ENCODE measurements around the gene APEH. TPM values are rescaled to one million over a fixed set of nuclear protein-coding genes. Genes with fewer than 3 reads are reported as not detected.

The APEH gene
- total RNA-seq, 1 donor from 2014 or later, result 80.8 TPM

GRCh38 chr3:49700453-49701128 lies 26.4 kb downstream of the APEH start:
- no peak overlapping the region for H3K27ac ChIP-seq (ENCODE audit: low read depth, low read length)

GRCh38 chr3:49701388-49702077 lies 27.4 kb downstream of the APEH start:
- Histone ChIP-seq H3K9ac (ENCODE audit: low read length) (no peak overlapping the region), H3K79me2 (ENCODE audit: insufficient read depth, low read length) (no peaks in the 10 kb centered on the region), H3K27me3 (ENCODE audit: insufficient read depth, low read length) (no peaks in the 10 kb centered on the region), H3K4me2 (ENCODE audit: low read length) (no peak overlapping the region), H3K4me1 (ENCODE audit: insufficient read depth, low read length) (no peaks in the 10 kb centered on the region), H2AFZ (ENCODE audit: low read depth, low read length) (no peak overlapping the region), H4K20me1 (ENCODE audit: insufficient read depth, low read length) (peaks cover 9% of the 10 kb centered on the region), H3K9me3 (ENCODE audit: insufficient read depth, low read depth, low read length) (no peaks in the 10 kb centered on the region), H3K4me3 (ENCODE audit: insufficient read depth, low read depth, low read length) (no peak overlapping the region), H3K27ac (ENCODE audit: low read depth, low read length) (no peak overlapping the region), H3K36me3 (ENCODE audit: insufficient read depth, low read length) (no peaks in the 10 kb centered on the region)
- peak; percentile 37 for TF ChIP-seq CTCF (IDR thresholded peaks at IDR 0.05; ENCODE audit: insufficient read depth, low read depth, low read length)
- no peak for TF ChIP-seq EZH2 (IDR thresholded peaks at IDR 0.05; ENCODE audit: insufficient read depth, low read length)
- H3K4me1 Mint-ChIP-seq (ENCODE audit: low read depth, unreplicated experiment), result no peaks in the 10 kb centered on the region
- peaks cover 13% of the 10 kb centered on the region for H3K36me3 Mint-ChIP-seq (ENCODE audit: low read depth, unreplicated experiment)
- no peaks in the 10 kb centered on the region for H3K9me3 Mint-ChIP-seq (ENCODE audit: unreplicated experiment)
- no peak overlapping the region for H3K27ac Mint-ChIP-seq (ENCODE audit: unreplicated experiment)
- DNase-seq (ENCODE audit: low read depth) (no peak), FAIRE-seq (no peak)
- no peaks in the 10 kb centered on the region for H3K27me3 Mint-ChIP-seq (ENCODE audit: low read depth, unreplicated experiment)
- H3K4me3 Mint-ChIP-seq (ENCODE audit: unreplicated experiment), result no peak overlapping the region

More at GRCh38 chr3:49700453-49701128, 26.4 kb downstream of the APEH start:
- H2AFZ ChIP-seq (ENCODE audit: low read depth, low read length), result no peak overlapping the region
- H3K27ac Mint-ChIP-seq (ENCODE audit: unreplicated experiment), result no peak overlapping the region
- no peaks in the 10 kb centered on the region for H3K79me2 ChIP-seq (ENCODE audit: insufficient read depth, low read length)
- H3K36me3 ChIP-seq (ENCODE audit: insufficient read depth, low read length), result no peaks in the 10 kb centered on the region
- H3K4me3 Mint-ChIP-seq (ENCODE audit: unreplicated experiment), result no peak overlapping the region
- H3K4me2 ChIP-seq (ENCODE audit: low read length), result no peak overlapping the region
- TF ChIP-seq CTCF (IDR thresholded peaks at IDR 0.05; ENCODE audit: insufficient read depth, low read depth, low read length) (no peak), EZH2 (IDR thresholded peaks at IDR 0.05; ENCODE audit: insufficient read depth, low read length) (no peak)
- no peaks in the 10 kb centered on the region for H3K9me3 Mint-ChIP-seq (ENCODE audit: unreplicated experiment)
- H3K27me3 Mint-ChIP-seq (ENCODE audit: low read depth, unreplicated experiment), result no peaks in the 10 kb centered on the region
- DNase-seq (ENCODE audit: low read depth) (no peak), FAIRE-seq (no peak)
- H3K4me1 ChIP-seq (ENCODE audit: insufficient read depth, low read length), result no peaks in the 10 kb centered on the region
- peaks cover 13% of the 10 kb centered on the region for H3K36me3 Mint-ChIP-seq (ENCODE audit: low read depth, unreplicated experiment)
- no peak overlapping the region for H3K4me3 ChIP-seq (ENCODE audit: insufficient read depth, low read depth, low read length)
- H3K4me1 Mint-ChIP-seq (ENCODE audit: low read depth, unreplicated experiment), result no peaks in the 10 kb centered on the region
- no peak overlapping the region for H3K9ac ChIP-seq (ENCODE audit: low read length)
- H3K27me3 ChIP-seq (ENCODE audit: insufficient read depth, low read length), result no peaks in the 10 kb centered on the region
- no peaks in the 10 kb centered on the region for H3K9me3 ChIP-seq (ENCODE audit: insufficient read depth, low read depth, low read length)
- peaks cover 9% of the 10 kb centered on the region for H4K20me1 ChIP-seq (ENCODE audit: insufficient read depth, low read length)

GRCh38 chr3:49702672-49703071 lies 28.5 kb downstream of the APEH start:
- Mint-ChIP-seq H3K9me3 (ENCODE audit: unreplicated experiment) (no peaks in the 10 kb centered on the region), H3K4me3 (ENCODE audit: unreplicated experiment) (no peak overlapping the region), H3K27ac (ENCODE audit: unreplicated experiment) (no peak overlapping the region), H3K27me3 (ENCODE audit: low read depth, unreplicated experiment) (no peaks in the 10 kb centered on the region), H3K4me1 (ENCODE audit: low read depth, unreplicated experiment) (peaks cover 7% of the 10 kb centered on the region), H3K36me3 (ENCODE audit: low read depth, unreplicated experiment) (peaks cover 14% of the 10 kb centered on the region)
- FAIRE-seq, result no peak
- DNase-seq (ENCODE audit: low read depth), result no peak
- no peak overlapping the region for H3K4me3 ChIP-seq (ENCODE audit: insufficient read depth, low read depth, low read length)
- no peaks in the 10 kb centered on the region for H3K4me1 ChIP-seq (ENCODE audit: insufficient read depth, low read length)
- TF ChIP-seq CTCF (IDR thresholded peaks at IDR 0.05; ENCODE audit: insufficient read depth, low read depth, low read length) (no peak), EZH2 (IDR thresholded peaks at IDR 0.05; ENCODE audit: insufficient read depth, low read length) (no peak)
- H3K27ac ChIP-seq (ENCODE audit: low read depth, low read length), result no peak overlapping the region
- H3K27me3 ChIP-seq (ENCODE audit: insufficient read depth, low read length), result no peaks in the 10 kb centered on the region
- H3K9me3 ChIP-seq (ENCODE audit: insufficient read depth, low read depth, low read length), result no peaks in the 10 kb centered on the region
- H2AFZ ChIP-seq (ENCODE audit: low read depth, low read length), result no peak overlapping the region
- no peak overlapping the region for H3K9ac ChIP-seq (ENCODE audit: low read length)
- no peaks in the 10 kb centered on the region for H3K79me2 ChIP-seq (ENCODE audit: insufficient read depth, low read length)
- no peak overlapping the region for H3K4me2 ChIP-seq (ENCODE audit: low read length)
- H3K36me3 ChIP-seq (ENCODE audit: insufficient read depth, low read length), result no peaks in the 10 kb centered on the region
- H4K20me1 ChIP-seq (ENCODE audit: insufficient read depth, low read length), result peaks cover 6% of the 10 kb centered on the region

Measured in astrocyte (in vitro differentiated cells and primary cell).